Stimulated activated CD4-positive, alpha-beta T cell treated with anti-CD3 and anti-CD28 coated beads, Interleukin-15, amount 100 ng/mL, for 1 hour (primary cell): ENCODE measurements around the gene ZNF618.
"Not testable (repeated sequence)": the region's sequence is repeated elsewhere in the genome, so short reads cannot be mapped to it uniquely, and the experiment has no call there.

Source experiments
- DNase-seq, 2 donors: peaks; one replicate each; pipeline ENCODE4 v3.0.0-alpha.2; 2020; ENCODE audit warnings: low read depth in 1 of 2, low spot score in 1 of 2

ZNF618 gene

DNA sequence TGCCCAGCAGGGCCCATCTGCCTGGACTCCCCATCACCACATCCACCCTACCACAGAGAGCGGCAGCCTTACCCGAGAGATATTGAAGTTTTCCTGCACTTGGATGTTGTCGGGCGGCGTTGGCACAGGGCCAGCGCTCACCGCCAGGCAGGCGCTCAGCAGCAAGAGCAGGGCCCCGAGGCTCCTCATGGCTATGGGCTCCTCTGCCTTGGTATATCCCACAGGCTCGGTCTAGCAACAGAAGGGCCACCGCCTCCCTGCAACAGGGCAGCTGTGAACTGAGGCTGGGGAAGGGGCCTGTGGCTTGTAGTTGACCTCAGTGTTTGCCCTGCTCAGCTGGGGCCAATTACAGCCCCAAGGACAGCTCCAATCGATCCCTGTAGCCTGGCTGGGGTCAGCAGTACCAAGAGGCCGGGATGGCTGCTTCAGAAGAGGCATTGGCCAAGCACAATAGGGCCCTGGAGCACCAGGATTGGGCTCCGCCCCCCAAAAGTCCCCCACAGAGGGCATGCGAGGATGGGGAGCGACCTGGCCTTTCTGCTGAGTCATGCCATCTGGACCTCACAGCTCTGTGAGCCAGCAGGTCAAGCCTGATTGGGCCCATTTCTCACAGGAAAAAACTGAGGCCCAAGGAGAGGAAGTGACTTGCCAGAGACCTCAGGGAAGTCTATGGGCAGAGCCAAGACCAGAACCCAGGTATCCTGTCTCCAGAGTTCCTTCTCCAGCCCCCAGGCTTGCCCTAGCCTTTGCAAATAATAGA is 202.1 kb downstream of the ZNF618 start, which contains the start of gene AMBP:
Gene AMBP, minus strand, starts transcription at position 280 of the 760 bp plus-strand sequence. Its CDS starts 91 bp downstream, at position 189.
- no peak for DNase-seq

DNA sequence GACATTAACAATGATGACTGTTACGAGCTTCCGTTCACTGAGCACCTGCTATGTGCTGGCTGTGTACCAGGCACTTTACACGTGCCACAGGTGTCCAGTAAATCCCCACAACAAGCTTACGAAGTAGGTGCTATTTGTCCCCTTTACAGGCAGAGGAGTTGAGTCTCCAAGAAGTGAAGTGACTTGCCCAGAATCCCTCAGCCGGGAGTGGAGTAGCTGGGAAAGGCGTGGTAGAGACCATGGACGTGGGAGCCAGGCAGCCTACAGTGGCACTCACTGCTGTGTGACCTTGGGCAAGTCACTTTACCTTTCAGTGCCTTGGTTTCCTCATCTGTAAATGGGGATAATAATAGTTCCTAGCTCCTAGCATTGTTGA is 202.7 kb downstream of the ZNF618 start:
- no peak for DNase-seq

DNA sequence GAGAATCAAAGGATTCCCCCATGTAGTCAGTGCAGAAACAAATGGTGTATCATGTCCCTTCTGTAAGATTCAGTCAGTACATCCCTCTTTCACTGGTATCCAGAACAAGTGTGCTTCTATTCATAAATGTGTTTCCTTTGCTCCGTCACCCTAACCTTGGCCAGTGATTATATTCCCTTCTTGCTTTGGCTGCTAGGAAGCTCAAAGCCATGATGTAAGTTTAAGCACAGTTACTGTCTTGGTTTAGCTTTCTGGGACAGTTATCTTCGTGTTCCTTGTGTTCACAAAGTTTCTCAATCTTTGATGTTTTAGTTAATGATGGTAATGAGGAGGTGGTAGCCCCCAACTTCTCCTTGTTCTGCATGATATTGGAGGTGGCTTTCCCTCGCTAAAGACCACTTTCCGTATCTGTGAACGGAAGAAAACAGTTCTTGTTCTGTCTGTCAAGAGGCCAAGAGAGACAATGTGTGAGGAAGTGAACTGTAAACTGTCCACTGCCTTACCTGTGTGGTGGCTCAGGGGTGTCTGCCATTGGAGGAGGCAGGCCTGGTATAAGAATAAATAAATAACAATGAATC is 204.2 kb downstream of the ZNF618 start:
- DNase-seq, result no peak

DNA sequence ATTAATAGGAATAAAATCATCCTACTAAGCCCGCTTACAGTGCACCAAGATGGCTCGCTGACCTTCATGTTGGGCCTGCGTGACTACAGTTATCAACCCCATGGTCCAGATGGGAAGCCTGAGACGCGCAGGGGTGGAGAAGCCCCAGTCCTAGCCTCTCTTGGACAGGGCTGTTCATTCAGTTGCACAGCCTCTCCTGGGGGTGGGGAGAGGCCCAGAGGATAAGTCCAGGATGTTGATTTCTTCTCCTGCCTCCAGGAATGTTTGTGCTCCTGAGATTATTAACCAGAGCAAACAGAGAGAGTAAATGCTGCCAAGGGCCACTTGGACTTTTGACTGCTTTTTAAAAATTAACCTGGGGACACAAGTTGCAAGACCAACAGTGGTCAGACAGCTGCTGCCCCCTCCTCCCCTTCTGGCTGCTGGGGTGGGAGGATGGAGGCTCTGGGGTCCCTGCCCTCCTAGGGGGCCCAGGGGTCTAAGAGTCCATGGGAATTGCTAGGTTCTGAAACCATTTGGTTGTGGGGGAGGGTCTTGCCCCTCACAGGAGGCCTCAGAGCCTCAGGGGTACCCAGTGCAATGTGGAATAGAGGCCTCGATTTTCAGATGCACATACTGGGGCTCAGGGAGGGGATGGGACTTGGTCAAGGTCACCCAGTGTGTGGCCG is 204.8 kb downstream of the ZNF618 start:
- no peak for DNase-seq

DNA sequence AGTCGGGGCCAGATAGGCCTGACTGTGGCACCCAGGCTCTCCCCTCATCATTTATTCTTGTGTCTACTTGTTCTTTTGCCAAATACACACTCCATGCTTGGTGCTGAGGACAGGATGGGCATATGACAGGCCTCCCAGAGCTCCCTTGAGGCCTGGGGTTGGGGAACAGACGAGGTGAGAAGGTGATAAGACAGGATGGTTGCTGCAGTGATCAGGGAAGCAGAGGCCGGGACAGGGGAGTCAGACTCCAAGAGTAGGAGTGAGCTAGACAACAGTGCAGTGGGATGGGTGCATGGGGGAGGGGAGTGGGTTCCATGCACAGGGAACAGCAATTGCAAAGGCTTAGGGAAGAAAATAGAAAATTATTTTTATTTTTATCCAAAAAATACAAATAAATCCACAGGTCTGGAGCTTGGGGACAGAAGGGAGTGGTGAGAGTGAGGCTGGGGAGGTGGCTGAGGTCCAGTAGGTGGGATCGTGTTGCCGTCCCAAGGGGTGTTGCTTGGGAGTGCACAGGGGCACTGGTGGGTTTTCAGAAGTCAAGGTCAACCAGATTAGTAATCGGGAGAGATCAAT is 205.4 kb downstream of the ZNF618 start:
- DNase-seq, result no peak

DNA sequence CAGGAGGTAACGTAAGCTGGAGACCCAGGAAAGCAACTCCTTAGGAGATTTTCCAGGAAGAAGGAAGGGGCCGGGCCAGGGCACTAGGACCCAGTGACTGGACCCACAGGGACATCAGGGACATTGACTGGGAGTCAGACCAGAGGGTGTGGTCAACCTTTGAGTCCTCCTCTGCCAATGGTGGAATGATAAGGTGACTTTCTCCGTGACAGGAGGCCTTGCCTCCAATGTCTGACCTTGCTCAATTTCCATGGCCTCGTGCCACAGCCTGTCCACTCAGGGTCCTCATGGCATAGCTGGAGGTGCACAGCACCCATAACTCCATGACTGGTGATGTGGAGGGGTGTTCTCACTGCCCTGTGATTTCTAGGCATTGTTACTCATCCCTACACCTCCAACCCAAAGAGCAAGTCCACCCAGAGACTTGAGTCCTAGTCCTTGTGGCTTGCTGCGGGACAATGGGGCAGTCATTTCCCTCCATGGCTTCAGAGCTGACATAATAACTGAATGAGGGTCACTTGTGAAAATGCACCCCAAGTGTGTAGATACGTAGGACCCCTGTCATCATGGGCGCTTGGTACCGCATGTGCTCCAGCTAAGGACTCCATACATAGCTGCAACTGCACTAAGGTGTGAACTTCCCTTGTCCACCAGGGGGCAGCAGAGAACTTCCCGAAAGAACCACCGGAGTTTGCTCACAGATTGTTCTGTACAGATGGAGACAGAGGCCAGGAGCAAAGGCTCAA is 206.1 kb downstream of the ZNF618 start:
- peak; percentile 43 to 53 for DNase-seq

DNA sequence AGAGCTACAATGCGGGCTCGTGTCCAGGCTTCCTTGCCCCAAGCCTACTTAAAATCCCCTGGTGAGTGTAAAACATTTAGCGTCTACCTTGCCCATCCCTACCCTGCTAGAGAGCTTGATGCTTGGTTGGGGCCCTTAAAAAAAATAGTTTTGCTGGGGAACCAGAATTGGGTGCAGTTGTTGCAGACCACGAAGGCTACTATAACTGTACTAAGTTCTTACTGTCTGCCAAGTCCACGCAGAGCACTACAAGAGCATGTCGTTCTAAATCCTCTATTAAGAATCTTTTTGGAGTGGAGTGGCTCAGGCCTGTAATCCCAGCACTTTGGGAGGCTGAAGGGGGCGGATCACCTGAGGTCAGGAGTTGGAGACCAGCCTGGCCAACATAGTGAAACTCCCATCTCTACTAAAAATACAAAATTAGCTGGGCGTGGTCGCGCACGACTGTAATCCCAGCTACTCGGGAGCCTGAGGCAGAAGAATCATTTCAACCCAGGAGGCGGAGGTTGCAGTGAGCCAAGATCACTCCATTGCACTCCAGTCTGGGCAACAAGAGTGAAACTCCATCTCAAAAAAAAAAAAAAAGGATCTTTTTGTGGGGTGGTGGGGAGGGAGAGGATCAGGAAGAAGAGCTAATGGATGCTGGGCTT is 206.8 kb downstream of the ZNF618 start:
- not testable (repeated sequence) for DNase-seq

DNA sequence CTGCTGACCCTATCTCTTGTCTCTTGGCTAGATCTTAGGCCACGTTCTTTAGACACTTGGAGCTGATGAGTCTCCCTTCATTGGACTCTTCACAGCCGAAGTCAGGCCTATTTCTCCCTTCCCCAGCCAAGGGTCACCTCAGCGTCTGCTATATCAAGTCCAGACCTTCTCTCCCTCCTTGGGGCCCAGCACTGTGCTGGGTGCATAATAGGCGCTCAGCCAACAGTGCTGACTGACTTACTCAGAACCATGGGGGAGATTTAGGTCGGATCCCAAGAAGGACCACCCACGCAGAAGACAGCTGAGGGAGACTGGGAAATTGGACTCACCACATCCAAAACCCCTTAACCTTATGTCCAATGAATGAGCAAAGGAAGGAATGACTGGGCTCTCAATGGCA is 207.6 kb downstream of the ZNF618 start:
- DNase-seq, result no peak

DNA sequence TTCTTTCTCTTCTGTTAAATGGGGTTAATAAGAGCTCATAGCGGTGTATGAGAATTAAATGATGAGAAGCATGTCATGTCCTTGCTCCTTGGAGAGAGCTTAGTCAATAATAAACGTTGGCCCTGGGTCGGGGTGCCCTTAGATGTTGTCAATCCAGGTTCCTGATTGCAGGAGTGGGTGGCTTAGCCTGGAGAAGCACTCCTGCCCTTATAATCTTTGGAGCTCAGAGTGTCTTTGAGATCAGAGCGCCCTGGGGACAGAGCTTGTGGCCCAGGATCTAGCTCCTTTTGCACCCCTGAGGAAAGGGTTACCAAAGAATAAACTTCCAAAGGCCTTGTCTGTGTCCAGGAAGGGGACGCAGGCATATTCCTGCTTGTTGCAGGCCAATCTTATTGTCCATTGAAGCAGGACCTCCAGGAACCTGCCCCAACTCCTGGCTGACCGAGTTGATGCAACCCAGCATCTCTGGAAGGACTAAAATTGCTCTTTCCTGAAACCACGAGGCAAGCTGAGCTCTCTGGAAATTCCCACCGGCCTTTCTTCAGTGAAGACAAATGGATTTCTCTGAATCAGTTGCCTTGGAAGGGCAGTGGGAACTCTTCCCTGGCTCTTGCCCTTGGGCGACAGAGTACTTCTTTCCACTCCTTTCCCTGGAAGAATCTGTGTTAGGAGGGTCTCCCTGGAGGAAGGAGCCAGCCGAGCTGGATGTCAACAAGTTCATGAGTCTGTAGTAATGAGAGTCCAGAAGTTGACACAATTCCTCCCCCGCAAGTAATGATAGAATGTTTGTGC is 208.4 kb downstream of the ZNF618 start:
- DNase-seq, result no peak

DNA sequence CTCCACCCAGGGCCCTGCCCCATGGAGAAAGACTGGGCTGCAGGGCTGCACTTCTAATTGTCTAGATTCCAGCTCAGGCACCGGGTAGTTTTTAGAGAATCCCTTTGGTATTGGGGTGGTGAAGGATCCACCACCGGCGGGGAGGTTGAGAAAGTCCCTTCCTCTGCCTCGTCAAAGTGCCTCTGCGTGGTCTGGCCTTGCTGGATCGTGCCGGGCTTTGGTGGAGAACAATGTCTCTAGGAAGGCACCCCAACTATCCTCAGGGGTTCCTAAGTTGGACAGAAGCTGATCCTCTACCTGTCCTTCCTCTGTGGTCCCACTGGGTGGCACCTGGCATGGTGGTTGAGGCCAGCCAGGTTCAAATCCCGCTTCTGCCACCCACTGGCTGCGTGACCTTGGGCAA is 209.3 kb downstream of the ZNF618 start:
- DNase-seq, result no peak

DNA sequence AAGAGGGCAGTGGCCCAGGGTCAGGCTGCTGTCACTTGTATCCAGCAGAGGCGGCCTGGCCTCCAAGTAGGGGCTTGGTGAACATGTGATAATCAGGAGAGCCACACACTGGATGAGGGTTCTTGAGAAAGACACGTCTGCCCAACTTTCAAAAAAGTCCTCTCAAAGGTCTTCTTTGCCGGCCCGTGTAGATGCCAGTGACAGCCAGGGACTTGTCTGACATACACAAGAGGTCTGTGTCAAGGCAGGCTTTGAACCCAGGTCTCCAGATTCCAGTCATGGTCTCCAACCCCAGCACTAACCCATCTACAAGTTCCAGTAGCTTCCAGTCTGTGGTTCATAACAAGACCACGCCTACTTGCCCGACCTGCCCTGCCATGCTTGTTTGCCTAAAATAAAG is 209.9 kb downstream of the ZNF618 start:
- DNase-seq, result no peak

DNA sequence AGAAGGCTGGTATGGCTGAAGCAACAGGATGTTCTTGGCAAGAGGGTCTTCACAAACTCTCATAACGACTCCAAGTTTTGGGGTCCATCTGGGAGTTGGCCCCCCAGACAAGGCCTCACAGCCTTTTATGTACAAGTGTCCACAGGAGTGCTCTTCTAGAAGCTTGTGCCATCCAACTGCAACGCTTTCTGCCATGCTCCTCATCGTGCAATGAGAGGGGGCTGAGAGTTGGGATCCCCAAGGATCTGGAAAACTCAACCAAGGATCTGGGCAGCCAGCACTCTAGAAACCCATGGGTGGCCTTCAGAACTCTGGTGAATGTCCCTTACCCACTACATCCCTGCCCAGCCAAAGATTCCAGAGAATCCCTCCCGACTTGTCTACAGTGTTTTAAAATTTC is 210.5 kb downstream of the ZNF618 start:
- DNase-seq, result no peak

DNA sequence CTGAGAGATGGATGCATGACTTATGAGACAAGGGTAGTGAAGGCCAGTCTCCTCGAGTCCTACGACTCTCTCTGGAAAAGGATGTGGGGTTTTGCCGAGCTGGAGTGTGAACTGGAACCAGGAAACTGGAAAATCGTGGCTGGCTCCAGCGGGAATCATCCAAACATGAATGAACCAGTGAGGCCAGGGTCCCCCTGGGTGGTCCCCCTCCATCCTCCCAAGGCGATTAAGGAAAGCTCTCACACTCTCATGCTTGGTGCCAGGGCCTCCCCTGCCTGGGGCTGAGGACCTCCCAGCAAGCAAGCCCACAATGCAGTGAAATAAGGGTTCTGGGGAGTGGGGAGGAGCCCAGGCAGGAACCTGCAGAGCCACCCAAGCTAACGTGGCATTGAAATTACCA is 211.6 kb downstream of the ZNF618 start:
- no peak for DNase-seq

DNA sequence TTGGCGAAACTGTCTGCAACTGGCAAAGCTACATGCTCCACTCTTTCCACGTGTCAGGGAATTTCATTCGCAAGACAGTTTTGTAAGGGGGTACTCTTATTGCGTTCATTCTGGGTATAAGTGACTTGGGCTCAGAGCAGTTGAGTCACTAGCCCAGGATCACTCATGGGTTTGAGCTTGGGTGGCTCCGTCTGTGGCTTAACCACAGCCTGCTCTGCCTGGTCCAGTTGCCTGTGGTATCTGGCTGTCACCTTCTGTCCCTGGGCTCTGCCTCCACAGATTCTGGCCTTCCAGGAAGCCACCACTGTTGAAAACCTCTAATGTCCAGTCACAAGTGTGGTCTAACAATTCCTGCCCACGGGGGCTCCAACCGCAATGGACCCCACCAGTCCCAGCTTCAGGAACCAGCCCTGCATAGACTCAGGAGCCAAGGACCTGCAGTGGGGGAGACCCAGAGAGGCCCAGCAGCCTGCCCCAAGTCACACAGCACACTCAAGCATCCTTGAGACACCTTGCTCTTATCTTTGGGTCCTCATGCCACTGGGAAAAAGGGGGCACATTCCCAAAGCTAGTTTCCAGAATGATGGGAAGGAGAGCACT is 212.6 kb downstream of the ZNF618 start:
- DNase-seq, result no peak

DNA sequence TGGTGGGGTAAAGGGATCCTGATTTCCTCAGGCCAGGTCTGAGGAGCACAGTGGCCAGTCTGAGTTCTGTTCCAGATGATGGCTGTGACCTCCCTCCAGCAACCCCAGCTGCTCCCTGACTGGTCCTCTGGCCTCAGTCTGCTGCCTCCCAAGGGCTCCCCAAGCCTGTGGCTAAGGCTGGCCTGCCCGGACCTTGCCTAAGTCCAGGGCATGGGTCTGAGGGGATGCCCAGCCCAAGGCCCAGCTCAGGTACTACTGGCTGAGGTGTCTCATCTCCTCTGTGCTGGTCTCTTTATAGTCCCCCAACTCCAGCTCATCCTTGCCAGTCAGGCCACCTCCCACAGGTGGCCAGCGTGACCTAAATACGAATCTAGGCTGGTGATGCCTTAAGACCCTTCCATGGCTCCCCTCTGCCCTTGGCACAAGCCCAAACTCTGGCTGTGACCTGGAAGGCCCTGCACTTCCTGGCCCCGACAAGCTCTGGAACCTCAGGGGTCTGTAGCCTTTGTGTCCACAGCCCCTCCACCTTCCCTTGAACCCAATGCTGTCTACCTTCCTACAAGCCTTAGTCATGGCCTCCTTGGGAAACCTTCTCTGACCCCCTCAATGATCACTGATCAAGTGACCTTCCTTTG is 213.2 kb downstream of the ZNF618 start:
- DNase-seq, result no peak

DNA sequence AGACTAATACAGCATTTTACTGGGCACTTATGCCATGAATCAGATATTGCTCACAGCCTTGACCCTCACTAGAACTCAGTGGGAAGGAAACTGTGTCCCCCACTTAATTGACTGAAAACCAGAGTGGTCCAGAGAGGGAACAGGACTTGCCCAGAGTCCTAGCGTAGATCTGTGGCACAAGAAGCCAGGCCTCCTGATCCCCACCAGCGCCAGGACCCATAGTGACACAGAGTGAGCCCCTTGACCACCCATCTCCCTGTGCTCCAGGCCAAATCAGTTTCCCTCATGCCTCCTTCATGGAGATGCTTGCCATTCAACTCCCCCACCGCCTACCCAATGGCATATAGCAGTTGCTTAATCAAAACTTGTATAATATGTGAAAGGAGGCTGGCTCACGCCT is 214.7 kb downstream of the ZNF618 start:
- DNase-seq, result no peak

DNA sequence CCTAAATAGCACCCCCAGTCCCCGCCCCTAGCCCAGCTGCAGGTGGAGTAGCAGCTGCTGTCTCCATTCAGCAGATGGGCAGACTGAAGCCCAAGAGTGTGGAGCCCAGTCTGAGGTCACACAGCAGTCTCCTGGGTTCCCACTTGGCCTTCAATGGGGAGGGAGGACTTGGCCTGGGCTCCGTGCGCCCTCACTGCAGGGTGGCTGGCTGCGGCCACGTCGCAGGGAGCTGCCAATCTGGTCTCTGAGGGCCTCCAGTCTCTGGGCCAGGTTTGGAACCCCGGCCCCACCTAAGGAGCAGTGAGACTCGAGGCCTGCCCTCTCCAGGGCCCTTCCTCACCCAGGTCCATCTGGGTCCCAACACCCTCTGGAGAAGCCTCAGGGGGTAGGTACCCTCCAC is 215.6 kb downstream of the ZNF618 start:
- no peak for DNase-seq

DNA sequence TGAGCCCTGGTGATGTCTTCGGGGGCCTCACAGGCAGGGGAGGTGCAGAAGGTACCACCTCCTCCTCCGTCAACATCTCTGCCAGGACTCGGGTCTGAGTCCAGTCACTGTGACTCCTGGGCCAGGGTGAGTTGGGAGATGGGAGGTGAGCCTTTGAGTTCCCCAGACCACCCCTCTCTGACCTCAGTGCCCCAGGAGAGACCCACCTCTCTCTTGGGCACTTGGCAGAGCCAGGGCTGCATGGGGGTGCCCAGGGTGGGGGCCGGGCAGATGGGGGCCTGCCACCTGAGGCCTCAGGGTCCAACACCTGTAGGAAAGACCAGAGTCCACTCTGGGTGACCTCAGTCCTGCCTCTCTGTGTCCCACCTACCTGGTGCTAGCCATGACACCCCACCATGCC is 216.2 kb downstream of the ZNF618 start:
- DNase-seq, result no peak

DNA sequence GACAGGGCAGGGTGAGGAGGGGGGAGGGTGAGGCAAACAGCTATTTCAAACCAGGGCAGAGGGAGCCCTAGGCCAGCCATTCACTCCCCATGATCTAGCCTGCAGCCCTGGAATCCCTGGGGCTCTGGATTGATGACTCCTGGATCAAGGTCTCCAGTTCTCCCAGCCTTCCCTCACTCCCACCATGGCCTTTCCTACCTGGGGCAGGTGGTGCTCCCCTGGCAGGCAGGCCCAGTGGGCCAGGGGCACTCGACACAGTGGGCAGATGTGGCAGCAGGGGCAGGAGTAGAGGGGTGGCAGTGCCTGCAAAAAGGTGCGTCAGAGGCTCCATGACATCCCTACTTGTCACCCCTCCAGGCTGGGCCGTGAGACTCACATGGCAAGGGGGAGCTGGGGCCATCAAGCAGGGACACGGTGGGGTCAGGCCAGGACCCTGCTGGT is 216.9 kb downstream of the ZNF618 start:
- DNase-seq, result no peak
